Epidermal melanocyte (primary cell): ENCODE data around the gene ADARB2.
"Not testable (repeated sequence)": the region's sequence is repeated elsewhere in the genome, so short reads cannot be mapped to it uniquely, and the experiment has no call there.

Experiments
- DNase-seq: peaks from one replicate; pipeline ENCODE4 v3.0.0; 2011; ENCODE audit warnings: low spot score; ENCODE audit not compliant: insufficient read length

The ADARB2 gene

GRCh38 chr10:1449021-1449420, 288.3 kb downstream of the ADARB2 start:
- no peak for DNase-seq

GRCh38 chr10:1448252-1448930, 288.9 kb downstream of the ADARB2 start:
- no peak for DNase-seq

GRCh38 chr10:1444826-1445225, 292.5 kb downstream of the ADARB2 start:
- no peak for DNase-seq

GRCh38 chr10:1440897-1441296, 296.4 kb downstream of the ADARB2 start:
- DNase-seq, result no peak

- no peak for DNase-seq
Measured at GRCh38 chr10:1434912-1435692, 302.2 kb downstream of the ADARB2 start.

- no peak for DNase-seq
Measured at GRCh38 chr10:1434202-1434601, 303.1 kb downstream of the ADARB2 start.

GRCh38 chr10:1432161-1432560, 305.2 kb downstream of the ADARB2 start:
- DNase-seq, result no peak

GRCh38 chr10:1431229-1431628, 306.1 kb downstream of the ADARB2 start:
- DNase-seq, result no peak

GRCh38 chr10:1427521-1428186, 309.7 kb downstream of the ADARB2 start:
- not testable (repeated sequence) for DNase-seq

- DNase-seq, result no peak
Measured at GRCh38 chr10:1426786-1427185, 310.5 kb downstream of the ADARB2 start.

GRCh38 chr10:1425879-1426278, 311.4 kb downstream of the ADARB2 start:
- DNase-seq, result no peak

- DNase-seq, result no peak
Measured at GRCh38 chr10:1424648-1425047, 312.7 kb downstream of the ADARB2 start.

- DNase-seq, result no peak
Measured at GRCh38 chr10:1423676-1424253, 313.6 kb downstream of the ADARB2 start.

GRCh38 chr10:1422275-1422674, 315.1 kb downstream of the ADARB2 start:
- DNase-seq, result no peak

- DNase-seq, result no peak
Measured at GRCh38 chr10:1420661-1421362, 316.5 kb downstream of the ADARB2 start.

- DNase-seq, result no peak
Measured at GRCh38 chr10:1419796-1420610, 317.3 kb downstream of the ADARB2 start.

- no peak for DNase-seq
Measured at GRCh38 chr10:1418031-1418550, 319.2 kb downstream of the ADARB2 start.

GRCh38 chr10:1417574-1417973, 319.8 kb downstream of the ADARB2 start:
- DNase-seq, result no peak

- no peak for DNase-seq
Measured at GRCh38 chr10:1416456-1417037, 320.8 kb downstream of the ADARB2 start.

GRCh38 chr10:1414893-1415292, 322.4 kb downstream of the ADARB2 start:
- DNase-seq, result no peak
